Gastroesophageal sphincter (tissue), 4 donors: ENCODE results near the gene PFN2. TPM values are rescaled to one million over a fixed set of nuclear protein-coding genes. Genes with fewer than 3 reads are reported as not detected.

Experiments
- ATAC-seq: fragments of 150-250 bp; one replicate; pipeline ENCODE4 v1.9.1; 2016; ENCODE audit warnings: mild to moderate bottlenecking, moderate library complexity
- H3K27ac ChIP-seq, 4 donors: fragments of 200-600 bp; sonication (generic) in 3 of 4; 1 replicate in 3 of 4; 2 replicates in 1 of 4; pipeline ENCODE4 v1.5.1; 2016 to 2019
- H3K27me3 ChIP-seq: fragments of 200-600 bp; sonication (generic); one replicate; pipeline ENCODE4 v1.5.1; 2019
- H3K36me3 ChIP-seq, 2 donors: fragments of 200-600 bp; sonication (generic); one replicate each; pipeline ENCODE4 v1.5.1; 2019; ENCODE audit warnings: control low read depth in 1 of 2
- H3K4me1 ChIP-seq, 3 donors: fragments of 200-600 bp; sonication (generic); 1 replicate in 2 of 3; 2 replicates in 1 of 3; pipeline ENCODE4 v1.5.1; 2016 to 2019; ENCODE audit warnings: control low read depth in 2 of 3
- H3K4me3 ChIP-seq, 2 donors: fragments of 200-600 bp; sonication (generic); one replicate each; pipeline ENCODE4 v1.5.1; 2019; ENCODE audit warnings: mild to moderate bottlenecking in 1 of 2, moderate library complexity in 1 of 2
- H3K9me3 ChIP-seq, 3 donors: fragments of 200-600 bp; sonication (generic); one replicate each; pipeline ENCODE4 v1.5.1; 2017 to 2019; ENCODE audit warnings: control low read depth in 2 of 3
- CTCF ChIP-seq, 4 experiments: fragments of 200-600 bp in 2 of 4; fragments of 450-650 bp in 2 of 4; sonication (generic) in 1 of 4; IDR thresholded peaks; one replicate each; pipeline ENCODE4 v1.5.1; 2017 to 2019; ENCODE audit warnings: antibody characterized with exemption in 4 of 4, mild to moderate bottlenecking in 2 of 4, moderate library complexity in 2 of 4
- EP300 ChIP-seq: sonication (generic); formaldehyde crosslinking; IDR thresholded peaks from one replicate; pipeline ENCODE4 v1.6.1; 2017; ENCODE audit warnings: antibody characterized with exemption, mild to moderate bottlenecking
- POLR2A ChIP-seq, 2 donors: fragments of 450-650 bp; IDR thresholded peaks; one replicate each; pipeline ENCODE4 v1.6.1; 2017; ENCODE audit warnings: antibody characterized with exemption in 2 of 2, mild to moderate bottlenecking in 2 of 2, moderate library complexity in 1 of 2
- POLR2AphosphoS5 ChIP-seq: sonication (generic); formaldehyde crosslinking; IDR thresholded peaks from one replicate; pipeline ENCODE4 v1.6.1; 2017; ENCODE audit warnings: antibody characterized with exemption
- WGBS, 2 donors: methylation state at CpG; one replicate each; pipeline ENCODE4 v1.1.5; 2018; ENCODE audit warnings: low coverage in 1 of 2; 5-methylcytosine and 5-hydroxymethylcytosine counted together
- total RNA-seq, 4 donors: library from RNA; depleted of rRNA; stranded (reverse); fragments of >200 nt; gene quantifications; one replicate each; pipeline ENCODE4 v1.1.0, GENCODE V29; 2016

Gene PFN2
- total RNA-seq, 4 donors from 2014 or later, result 43.5 to 80.6 (median 54.6) TPM

DNA sequence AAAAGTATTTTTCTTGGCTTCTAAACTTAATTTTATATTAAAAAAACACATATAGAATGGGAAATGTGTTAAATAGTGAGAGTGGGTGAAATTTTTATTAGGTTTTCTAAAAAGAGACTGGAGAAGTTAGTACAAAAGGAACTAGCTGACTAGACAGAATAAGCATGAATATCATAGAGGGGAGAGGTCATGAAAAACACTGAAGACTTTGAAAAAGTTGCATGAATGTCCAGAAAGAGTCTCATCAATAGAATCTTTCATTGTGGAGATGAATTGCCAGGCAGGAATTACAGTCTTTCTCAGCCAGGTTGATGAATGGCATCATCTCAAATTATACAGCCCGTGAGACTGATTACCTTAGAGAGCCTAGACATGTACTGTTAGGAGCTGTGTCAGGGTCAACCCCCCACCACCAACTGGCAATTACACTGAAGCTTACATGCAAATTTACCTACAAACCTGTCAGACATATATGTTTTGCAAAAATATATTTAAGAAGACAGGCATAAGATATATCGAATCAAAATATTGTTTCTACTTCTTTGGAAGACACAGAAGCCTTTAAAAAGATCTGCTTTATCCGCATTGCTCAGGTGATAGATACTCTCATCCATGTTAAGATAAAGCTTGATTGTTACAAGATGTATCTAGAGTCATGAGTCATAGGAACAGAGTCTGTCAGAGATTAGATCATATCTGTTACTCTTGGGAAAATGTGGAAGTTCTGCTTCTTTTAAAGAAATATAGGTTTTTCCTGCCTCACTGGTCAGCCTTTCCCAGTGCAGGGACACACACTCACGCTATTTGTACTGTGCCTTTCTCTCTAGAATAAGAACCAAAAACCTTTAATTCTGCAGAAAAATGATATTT lies 34.8 kb upstream of the PFN2 start:
- no peaks in the 10 kb centered on the region for H3K9me3 ChIP-seq
- no peak overlapping the region for H3K4me3 ChIP-seq
- H3K27me3 ChIP-seq, result no peaks in the 10 kb centered on the region
- no peak for ATAC-seq
- 65 to 80% methylated on average over 3 to 4 of the region's 4 CpGs for WGBS, 2 donors
- no peaks in the 10 kb centered on the region for H3K36me3 ChIP-seq
- TF ChIP-seq CTCF (IDR thresholded peaks at IDR 0.05) (no peak), POLR2AphosphoS5 (no peak), EP300 (no peak), POLR2A (IDR thresholded peaks at IDR 0.05) (no peak)
- H3K27ac ChIP-seq, result no peak overlapping the region
- H3K4me1 ChIP-seq, result no peaks in the 10 kb centered on the region

DNA sequence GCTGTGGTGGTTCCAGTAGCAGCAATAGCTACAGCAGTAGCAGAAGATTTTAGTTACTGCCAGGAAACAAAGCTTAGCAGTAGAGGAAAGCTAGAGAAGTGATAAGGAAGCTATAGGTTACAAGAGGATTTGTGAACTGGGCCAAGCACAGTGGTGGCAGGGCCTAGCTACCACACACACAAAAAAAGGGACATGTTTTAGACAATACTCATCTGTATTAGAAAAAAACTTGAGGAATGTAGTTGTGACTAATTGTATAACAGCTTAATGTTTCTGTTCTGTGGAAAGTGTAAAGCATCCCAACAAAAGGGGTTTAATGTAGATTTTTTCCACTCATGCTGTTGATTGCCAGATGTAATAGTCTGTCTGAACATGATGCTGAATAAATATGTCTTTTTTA lies 29.9 kb upstream of the PFN2 start:
- no peak for ATAC-seq
- TF ChIP-seq POLR2A (IDR thresholded peaks at IDR 0.05), result no peak
- no peak for TF ChIP-seq CTCF (IDR thresholded peaks at IDR 0.05)
- no peak for TF ChIP-seq EP300
- TF ChIP-seq POLR2AphosphoS5, result no peak
- no peaks in the 10 kb centered on the region for H3K4me1 ChIP-seq
- H3K27me3 ChIP-seq, result no peaks in the 10 kb centered on the region
- no peak overlapping the region for H3K4me3 ChIP-seq
- no peak overlapping the region for H3K27ac ChIP-seq
- no peaks in the 10 kb centered on the region for H3K36me3 ChIP-seq
- H3K9me3 ChIP-seq, result peaks cover 0 to 6% (median 0%) of the 10 kb centered on the region in 3 donors

DNA sequence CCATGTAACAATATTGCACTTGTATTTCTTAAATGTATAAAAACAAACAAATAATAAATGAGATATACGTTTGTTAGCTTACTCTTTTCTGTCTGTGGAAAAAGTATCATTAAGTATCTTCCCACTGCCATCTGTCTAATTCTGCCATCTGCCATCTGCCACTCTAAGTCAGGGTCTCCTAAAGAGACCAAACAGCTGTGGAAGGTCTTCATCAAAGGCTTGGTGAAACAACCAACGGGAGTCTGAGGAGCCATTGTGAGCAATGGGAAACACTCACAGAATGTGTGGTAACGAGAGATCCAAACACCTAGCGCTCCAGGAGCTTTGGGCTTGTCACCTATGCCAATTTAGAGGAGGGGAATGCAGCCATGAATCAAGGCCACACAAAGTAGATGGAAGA lies 28.7 kb upstream of the PFN2 start:
- no peak overlapping the region for H3K4me3 ChIP-seq
- no peak for TF ChIP-seq CTCF (IDR thresholded peaks at IDR 0.05)
- no peak for TF ChIP-seq POLR2AphosphoS5
- TF ChIP-seq EP300, result no peak
- TF ChIP-seq POLR2A (IDR thresholded peaks at IDR 0.05), result no peak
- H3K36me3 ChIP-seq, result no peaks in the 10 kb centered on the region
- no peak overlapping the region for H3K27ac ChIP-seq
- peaks cover 0 to 16% (median 0%) of the 10 kb centered on the region in 3 donors for H3K9me3 ChIP-seq
- ATAC-seq, result no peak
- no peaks in the 10 kb centered on the region for H3K4me1 ChIP-seq
- H3K27me3 ChIP-seq, result no peaks in the 10 kb centered on the region
- 87 to 94% methylated on average over 2 to 4 of the region's 4 CpGs for WGBS, 2 donors

- Histone ChIP-seq H3K9me3 (peaks cover 0 to 19% (median 0%) of the 10 kb centered on the region in 3 donors), H3K36me3 (no peaks in the 10 kb centered on the region), H3K27me3 (no peaks in the 10 kb centered on the region), H3K4me1 (no peaks in the 10 kb centered on the region), H3K27ac (no peak overlapping the region), H3K4me3 (no peak overlapping the region)
- no peak for ATAC-seq
- no peak for TF ChIP-seq CTCF (IDR thresholded peaks at IDR 0.05)
- TF ChIP-seq POLR2A (IDR thresholded peaks at IDR 0.05), result no peak
- no peak for TF ChIP-seq POLR2AphosphoS5
- no peak for TF ChIP-seq EP300
- 80 to 100% methylated on average over 1 of the region's 1 CpG for WGBS, 2 donors
Measured at GRCh38 chr3:149998946-149999345, 28.3 kb upstream of the PFN2 start.

DNA sequence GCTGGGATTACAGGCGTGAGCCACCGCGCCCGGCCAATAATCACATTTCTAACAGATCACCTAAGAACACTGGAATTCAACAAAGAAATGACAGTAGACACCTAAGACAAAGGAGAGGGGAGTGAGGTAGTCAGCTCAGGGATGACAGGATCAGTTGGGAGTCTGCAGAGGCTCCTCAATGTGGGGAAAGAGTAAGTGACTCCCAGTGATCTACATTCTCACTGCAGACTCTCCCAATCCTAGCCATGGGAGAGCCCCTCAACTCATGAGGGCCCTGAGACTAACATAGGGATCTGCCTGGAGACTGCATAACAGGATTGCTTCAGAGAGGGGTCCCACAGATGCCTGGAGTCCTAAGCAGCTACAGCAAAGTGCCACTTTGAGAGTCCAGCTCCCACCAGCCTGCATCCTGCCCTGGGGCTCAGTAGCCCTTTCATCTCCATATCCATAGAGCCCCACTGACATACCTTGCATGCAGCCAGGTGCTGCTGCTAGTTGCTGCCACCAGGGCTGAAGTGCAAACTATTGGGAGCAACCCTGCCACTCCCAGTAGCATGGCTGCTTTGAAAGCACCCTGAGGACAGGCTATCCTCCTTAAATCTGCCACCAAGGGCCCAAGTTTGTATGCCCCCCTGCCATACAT lies 21.8 kb upstream of the PFN2 start:
- no peak for ATAC-seq
- TF ChIP-seq POLR2A (IDR thresholded peaks at IDR 0.05) (no peak), POLR2AphosphoS5 (no peak), CTCF (IDR thresholded peaks at IDR 0.05) (no peak), EP300 (no peak)
- H3K27ac ChIP-seq, result no peak overlapping the region
- H3K27me3 ChIP-seq, result no peaks in the 10 kb centered on the region
- H3K4me1 ChIP-seq, result no peaks in the 10 kb centered on the region
- no peak overlapping the region for H3K4me3 ChIP-seq
- no CpG with 5 or more reads among the region's 4 CpGs for whole genome bisulfite sequencing, 2 donors
- peaks cover 0 to 13% (median 0%) of the 10 kb centered on the region in 3 donors for H3K9me3 ChIP-seq
- no peaks in the 10 kb centered on the region for H3K36me3 ChIP-seq
